Measurements from ENCODE around the gene WDPCP.
"Not testable (repeated sequence)": the region's sequence is repeated elsewhere in the genome, so short reads cannot be mapped to it uniquely, and the experiment has no call there.

WDPCP gene

DNA sequence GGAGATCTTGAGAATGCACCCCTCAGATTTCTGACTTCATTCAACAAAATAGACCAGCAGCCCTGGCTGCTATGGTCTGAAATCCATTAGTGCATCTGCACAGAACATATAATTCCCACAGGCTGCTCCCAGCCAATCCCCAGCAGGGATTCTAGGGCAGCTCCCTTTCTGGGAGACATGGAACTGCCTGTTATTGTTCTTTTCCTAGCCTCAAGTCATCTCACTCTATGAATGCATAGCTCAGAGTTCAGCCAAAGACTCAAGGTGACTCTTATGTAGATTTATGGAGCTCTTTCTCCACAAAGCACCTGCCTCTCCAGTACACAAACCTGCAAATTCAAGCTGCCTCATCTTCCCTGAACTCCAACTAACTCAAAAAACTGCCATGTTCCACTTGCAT lies 241.9 kb downstream of the WDPCP start:
- H3K4me3 ChIP-seq (ENCODE audit: low read length) = no peak overlapping the region
- TF ChIP-seq ZNF274 (IDR thresholded peaks at IDR 0.05; ENCODE audit: low read depth, low read length) = no peak

DNA sequence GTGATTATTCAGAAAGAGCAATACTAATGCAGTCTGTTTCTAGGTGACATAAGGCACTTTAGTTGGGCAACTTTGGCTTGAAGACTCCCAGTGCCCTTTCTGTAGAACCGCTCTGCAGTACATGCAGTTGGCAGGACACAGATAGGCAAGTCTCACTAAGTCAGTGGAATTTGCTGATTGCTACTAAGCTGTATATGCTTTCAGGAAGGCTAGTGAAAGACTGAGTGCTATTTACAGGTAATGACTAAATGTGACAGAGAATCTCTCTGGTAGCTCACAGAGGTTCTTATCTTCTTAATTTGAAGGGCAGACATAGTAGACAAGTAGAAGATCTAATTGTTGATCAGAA lies 243.0 kb downstream of the WDPCP start:
- TF ChIP-seq ZNF274 (IDR thresholded peaks at IDR 0.05; ENCODE audit: low read depth, low read length) = no peak
- H3K4me3 ChIP-seq (ENCODE audit: low read length) = no peak overlapping the region

DNA sequence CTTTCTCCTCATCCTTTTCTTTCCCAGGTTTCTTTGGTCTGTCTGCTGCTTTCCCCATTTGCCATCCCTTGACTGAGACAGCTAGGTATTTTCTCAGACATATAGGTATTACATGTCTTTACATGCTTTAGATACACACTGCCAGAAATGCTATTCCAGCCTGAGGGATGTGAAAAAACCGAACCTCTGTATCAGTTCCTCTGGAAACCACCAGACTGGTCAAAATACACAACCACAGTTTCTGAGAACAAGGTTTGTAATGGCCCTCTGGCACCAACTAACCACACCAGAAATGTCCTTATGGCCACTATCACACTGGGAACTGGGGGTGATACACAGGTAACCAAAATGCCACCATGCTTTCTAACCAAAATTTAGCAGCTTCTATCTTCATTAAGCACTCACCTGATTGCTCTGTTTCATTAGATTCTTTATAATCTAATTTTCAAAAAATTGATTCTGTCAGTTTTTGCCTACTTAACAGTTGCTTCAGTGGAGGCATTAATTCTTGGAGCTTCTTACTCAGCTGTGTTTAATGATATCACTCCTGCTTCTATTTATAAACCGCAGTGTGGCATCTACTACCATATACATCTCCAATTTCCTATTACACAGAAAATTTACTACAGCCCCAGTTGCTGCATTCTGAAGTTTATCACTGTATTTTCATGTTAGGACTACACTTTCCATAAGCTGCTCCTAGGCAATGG lies 243.5 kb downstream of the WDPCP start:
- no peak for TF ChIP-seq ZNF274 (IDR thresholded peaks at IDR 0.05; ENCODE audit: low read depth, low read length)
- H3K4me3 ChIP-seq (ENCODE audit: low read length) = no peak overlapping the region

DNA sequence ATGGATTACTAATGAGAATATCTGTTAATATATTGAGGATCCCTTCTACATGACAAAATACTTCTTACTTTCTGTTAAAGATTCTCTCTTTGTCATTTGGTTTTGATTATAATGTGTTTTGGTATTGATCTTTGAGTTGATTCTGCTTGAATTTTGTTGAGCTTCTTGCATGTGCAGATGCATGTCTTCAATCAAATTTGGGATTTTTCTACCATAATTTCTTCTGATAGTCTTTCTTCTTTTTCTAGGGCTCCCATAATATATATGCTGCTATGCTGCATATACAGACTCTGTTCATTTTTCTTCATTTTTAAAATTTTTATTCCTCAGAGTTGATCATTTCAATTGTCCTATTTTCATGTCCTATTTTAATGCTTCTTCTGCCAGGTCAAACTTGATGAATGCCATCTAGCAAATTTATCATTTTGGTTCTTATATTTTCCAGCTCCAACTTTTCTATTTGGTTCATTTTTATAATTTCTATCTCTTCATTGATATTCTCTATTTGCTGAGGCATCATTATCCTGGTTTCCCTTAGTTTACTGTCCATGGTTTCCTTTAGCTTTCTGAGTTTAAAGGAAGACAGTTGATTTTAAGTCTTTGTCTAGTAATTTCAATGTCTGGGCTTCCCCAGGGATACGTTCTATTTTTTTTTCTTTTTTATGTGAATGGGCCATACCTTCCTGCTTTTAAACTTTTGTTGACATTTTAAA lies 244.7 kb downstream of the WDPCP start:
- TF ChIP-seq ZNF274 (IDR thresholded peaks at IDR 0.05; ENCODE audit: low read depth, low read length) = no peak
- H3K4me3 ChIP-seq (ENCODE audit: low read length) = no peak overlapping the region

DNA sequence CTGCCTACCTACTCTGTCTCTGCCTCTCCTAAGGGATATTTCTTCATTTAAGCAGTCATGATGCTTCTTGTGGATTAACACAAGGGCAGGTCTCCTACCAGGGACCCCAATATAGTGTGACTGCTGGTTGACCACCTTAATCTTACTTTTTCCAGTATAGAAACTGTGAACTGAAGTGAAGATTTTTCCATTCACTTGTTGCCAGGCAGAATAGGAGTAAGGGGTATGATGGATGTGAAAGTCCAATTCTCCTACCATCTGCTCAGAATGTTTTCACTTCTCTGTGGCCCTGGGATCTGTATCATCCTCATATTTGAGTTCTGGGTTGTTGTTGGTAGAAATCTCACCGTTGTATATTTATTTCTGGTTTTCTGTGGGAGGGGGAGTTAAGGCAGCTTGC lies 247.8 kb downstream of the WDPCP start:
- no peak for TF ChIP-seq ZNF274 (IDR thresholded peaks at IDR 0.05; ENCODE audit: low read depth, low read length)

DNA sequence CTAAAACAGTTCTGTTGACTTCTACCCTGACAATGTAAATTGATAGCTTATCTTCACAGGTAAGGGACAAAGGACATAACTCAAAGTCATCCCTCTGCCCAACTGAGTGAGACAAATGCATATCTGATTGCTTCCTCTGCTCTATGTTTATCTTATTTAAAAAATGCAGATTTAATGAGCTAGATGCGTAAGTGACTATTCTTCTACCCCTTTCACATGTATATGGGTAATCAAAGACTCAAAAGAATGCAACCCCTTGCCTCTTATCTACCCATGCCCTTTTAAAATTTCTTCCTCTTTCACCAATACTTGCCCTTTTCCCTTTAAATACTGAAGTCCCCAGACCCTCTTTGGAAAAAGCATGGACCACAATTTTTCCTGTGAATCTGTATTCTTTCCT lies 253.4 kb downstream of the WDPCP start:
- no peak overlapping the region for H3K4me3 ChIP-seq (ENCODE audit: low read length)

More for the DNA sequence above, 247.8 kb downstream of the WDPCP start:
- H3K4me3 ChIP-seq (ENCODE audit: low read length) = no peak overlapping the region

DNA sequence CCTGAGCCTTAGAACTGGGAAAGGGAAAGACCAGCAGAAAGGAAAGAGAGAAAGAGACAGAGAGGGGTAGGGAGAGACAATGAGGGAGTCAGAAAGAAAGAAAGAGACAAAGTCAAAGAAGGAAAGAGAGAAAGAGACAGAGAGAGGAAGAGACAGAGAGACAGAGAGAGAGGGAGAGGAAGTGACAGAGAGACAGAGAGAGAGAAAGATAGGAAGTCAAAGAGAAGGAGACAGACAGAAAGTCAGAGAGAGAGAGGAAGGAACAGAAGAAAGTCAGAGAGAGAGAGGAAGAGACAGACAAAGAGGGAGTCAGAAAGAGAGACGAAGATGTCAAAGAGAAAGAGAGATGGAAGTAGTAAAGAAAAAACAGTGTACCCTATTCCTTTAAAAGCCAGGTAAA lies 261.8 kb downstream of the WDPCP start:
- H3K4me3 ChIP-seq (ENCODE audit: low read length) = no peak overlapping the region
- no peak for TF ChIP-seq ZNF274 (IDR thresholded peaks at IDR 0.05; ENCODE audit: low read depth, low read length)

More for the DNA sequence above, 253.4 kb downstream of the WDPCP start:
- TF ChIP-seq ZNF274 (IDR thresholded peaks at IDR 0.05; ENCODE audit: low read depth, low read length) = no peak

DNA sequence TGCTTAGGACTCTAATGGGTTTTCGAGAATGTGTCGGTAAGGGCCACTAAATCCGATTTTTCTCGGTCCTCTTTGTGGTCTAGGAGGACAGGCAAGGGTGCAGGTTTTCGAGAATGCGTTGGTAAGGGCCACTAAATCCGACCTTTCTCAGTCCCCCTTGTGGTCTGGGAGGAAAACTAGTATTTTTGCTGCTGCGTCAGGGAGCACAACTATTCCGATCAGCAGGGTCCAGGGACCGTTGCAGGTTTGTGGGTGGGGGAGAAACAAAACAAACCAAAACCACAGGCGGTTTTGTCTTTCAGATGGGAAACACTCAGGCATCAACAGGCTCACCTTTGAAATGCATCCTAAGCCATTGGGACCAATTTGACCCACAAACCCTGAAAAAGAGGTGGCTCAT lies 264.6 kb downstream of the WDPCP start:
- H3K4me3 ChIP-seq (ENCODE audit: low read length) = not testable (repeated sequence)

DNA sequence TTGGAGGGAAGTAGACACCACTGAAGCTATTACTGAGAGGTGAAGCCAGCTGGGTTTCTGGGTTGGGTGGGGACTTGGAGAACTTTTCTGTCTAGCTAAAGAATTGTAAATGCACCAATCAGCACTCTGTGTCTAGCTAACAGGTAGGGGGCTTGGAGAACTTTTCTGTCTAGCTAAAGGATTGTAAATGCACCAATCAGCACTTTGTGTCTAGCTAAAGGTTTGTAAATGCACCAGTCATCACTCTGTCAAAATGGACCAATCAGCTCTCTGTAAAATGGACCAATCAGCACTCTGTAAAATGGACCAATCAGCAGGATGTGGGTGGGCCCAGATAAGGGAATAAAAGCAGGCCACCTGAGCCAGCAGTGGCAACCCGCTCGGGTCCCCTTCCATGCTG lies 266.3 kb downstream of the WDPCP start:
- not testable (repeated sequence) for H3K4me3 ChIP-seq (ENCODE audit: low read length)

DNA sequence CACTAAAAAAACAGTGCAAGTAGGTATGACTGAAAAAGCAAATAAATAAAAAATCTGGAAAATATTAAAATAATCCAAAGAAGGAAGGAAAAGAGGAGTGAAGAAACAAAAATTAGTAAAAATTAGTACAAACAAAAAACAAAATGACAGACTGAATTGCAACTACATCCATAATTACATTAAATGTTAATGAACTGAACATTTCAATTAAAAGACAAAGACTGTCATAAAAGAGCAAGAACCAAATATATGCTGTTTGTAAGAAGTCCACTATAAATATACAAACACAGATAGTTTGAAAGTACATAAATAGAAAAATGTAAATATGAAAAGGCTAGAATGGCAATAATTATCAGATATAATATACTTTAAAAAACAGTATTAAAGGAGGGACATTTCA lies 267.6 kb downstream of the WDPCP start:
- TF ChIP-seq ZNF274 (IDR thresholded peaks at IDR 0.05; ENCODE audit: low read depth, low read length) = no peak
- H3K4me3 ChIP-seq (ENCODE audit: low read length) = no peak overlapping the region

DNA sequence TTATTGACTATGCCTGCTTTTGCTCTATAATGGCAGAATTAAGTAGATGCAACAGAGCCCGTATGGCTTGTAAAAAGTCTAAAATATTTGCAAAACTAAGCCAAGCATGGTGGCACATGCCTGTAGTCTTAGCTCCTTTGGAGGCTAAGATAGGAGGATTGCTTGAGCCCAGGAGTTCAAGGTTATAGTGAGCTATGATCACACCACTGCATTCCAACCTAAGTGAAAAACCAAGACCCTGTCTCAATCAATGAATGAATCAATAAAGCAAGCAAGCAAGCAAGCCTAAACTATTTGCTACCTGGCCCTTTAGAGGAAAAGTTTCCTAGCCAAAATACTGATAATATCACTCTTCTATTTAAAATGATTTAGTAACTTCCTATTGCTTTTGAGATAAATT lies 277.7 kb downstream of the WDPCP start:
- no peak for TF ChIP-seq ZNF274 (IDR thresholded peaks at IDR 0.05; ENCODE audit: low read depth, low read length)
- H3K4me3 ChIP-seq (ENCODE audit: low read length) = no peak overlapping the region

DNA sequence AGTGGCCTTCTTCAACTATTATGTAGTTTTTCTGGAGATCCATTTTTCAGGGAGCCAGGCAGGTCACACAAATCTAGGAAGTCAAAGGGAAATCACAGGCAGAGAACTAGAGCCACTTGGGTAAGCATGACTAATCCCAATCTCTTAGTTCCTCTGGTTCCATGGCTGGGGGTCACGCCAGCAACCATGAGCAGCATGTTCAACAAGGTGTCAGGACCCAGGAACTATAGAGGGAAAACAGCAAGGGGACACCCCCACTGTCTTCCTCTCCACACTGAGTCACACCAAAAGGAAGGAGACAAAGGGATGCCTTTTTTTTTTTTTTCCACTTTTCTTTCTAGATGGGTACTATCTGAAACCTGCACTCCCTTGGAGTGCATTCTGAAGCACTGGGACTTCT lies 286.8 kb downstream of the WDPCP start:
- no peak overlapping the region for H3K4me3 ChIP-seq (ENCODE audit: low read length)
- no peak for TF ChIP-seq ZNF274 (IDR thresholded peaks at IDR 0.05; ENCODE audit: low read depth, low read length)

DNA sequence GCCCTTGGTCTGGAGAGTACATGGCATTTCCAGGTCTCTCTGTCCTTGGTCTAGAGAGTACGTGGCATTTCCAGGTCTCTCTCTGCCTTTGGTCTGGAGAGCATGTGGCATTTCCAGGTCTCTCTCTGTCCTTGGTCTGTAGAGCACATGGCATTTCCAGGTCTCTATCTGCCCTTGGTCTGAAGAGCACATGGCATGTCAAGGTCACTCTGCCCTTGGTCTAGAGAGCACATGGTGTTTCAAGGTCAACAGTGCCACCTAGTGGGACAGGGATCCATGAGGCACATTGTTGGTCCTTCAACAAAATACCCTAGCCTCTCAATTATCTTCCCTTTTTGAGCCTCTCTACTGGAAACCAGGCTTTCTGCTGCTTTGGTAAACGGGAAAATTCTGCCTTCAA lies 287.4 kb downstream of the WDPCP start:
- no peak for TF ChIP-seq ZNF274 (IDR thresholded peaks at IDR 0.05; ENCODE audit: low read depth, low read length)
- H3K4me3 ChIP-seq (ENCODE audit: low read length) = no peak overlapping the region

DNA sequence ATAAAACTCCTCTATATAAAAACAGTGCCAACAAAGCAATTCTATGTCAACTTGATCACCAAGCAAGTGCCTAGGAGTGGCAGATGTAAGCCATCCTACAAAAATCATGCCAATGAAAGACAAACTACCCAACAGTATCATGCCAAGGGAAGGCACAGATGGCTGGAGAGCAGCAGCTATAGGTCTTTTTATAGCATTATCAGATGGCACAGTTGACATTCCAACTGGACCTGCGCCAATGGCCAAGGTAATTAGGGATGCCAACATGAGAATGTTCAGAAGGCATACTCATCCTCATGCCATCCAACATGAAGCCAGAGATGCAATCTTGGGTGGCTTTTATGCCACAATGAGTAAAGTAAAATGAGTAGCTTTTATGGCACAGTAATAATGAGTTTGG lies 300.3 kb downstream of the WDPCP start:
- no peak overlapping the region for H3K4me3 ChIP-seq (ENCODE audit: low read length)
- no peak for TF ChIP-seq ZNF274 (IDR thresholded peaks at IDR 0.05; ENCODE audit: low read depth, low read length)

DNA sequence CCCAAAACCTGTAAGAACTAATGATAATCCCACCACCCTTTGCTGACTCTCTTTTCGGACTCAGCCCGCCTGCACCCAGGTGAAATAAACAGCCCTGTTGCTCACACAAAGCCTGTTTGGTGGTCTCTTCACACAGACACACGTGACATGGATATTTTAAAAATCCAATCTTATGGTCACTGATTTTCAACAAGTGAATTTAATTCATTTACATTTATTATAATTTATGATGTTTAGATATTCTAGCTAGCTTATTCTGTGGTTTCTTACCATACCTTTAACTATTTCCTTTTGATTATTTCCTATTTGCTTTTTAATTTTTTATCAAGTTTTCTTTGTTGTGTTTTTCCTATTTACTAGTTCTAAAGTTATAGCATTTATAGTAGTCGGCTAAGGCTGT lies 301.8 kb downstream of the WDPCP start:
- H3K4me3 ChIP-seq (ENCODE audit: low read length) = not testable (repeated sequence)

DNA sequence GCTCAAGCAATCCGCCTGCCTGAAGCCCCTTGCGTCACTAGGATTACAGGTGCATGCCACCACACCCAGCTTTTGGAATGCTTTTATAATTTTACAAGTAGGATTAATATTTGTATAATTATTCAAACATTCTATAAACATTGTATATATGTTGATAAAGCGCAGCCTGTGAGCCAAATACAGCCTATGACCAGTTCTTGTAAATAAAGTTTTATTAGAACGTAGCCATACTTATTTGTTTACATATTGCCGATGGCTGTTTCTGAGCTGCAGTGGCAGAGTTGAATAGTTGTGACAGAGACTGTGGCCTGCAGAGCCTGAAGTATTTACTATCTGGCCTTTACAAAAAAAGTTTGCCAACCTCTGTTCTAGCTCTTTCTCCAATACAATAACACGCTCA lies 305.0 kb downstream of the WDPCP start:
- H3K4me3 ChIP-seq (ENCODE audit: low read length) = no peak overlapping the region
- TF ChIP-seq ZNF274 (IDR thresholded peaks at IDR 0.05; ENCODE audit: low read depth, low read length) = no peak
